HFF-Myc (cell line): ENCODE results near the gene BLM.

Experiments
- DNase-seq: peaks from one replicate; pipeline ENCODE4 v3.0.0-alpha.2; 2011; ENCODE audit warnings: low read depth; ENCODE audit errors: extremely low read depth
- H3K4me3 ChIP-seq: replicated peaks from 2 replicates; pipeline ENCODE4 v1.5.1; 2011; ENCODE audit warnings: low read depth, mild to moderate bottlenecking, control low read depth, low read length
- TF ChIP-seq, protein P1 (sequence below): IDR thresholded peaks from 2 replicates; pipeline ENCODE4 v1.5.1; 2012; ENCODE audit warnings: mild to moderate bottlenecking, low read depth, low read length, control low read depth; ENCODE audit errors: missing control alignments

BLM gene

DNA sequence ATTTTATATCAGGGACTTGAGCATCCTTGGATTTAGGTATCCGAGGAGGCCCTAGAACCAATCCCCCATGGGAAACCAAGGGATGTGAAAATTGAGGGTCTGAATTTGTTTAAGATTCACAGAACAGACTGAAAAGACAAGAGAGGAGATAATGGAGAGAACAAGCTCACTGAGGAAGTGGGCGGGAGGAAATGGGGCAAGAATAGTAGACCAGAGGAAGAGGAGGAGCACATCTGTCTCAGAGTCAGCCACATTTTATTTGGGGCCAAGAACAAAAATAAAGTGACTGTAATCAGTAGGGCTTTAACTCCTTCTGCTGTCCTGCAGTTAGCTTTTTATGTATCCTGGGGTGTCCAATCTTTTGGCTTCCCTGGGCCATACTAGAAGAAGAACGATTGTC is 63.8 kb downstream of the BLM start:
- TF ChIP-seq, protein P1, sequence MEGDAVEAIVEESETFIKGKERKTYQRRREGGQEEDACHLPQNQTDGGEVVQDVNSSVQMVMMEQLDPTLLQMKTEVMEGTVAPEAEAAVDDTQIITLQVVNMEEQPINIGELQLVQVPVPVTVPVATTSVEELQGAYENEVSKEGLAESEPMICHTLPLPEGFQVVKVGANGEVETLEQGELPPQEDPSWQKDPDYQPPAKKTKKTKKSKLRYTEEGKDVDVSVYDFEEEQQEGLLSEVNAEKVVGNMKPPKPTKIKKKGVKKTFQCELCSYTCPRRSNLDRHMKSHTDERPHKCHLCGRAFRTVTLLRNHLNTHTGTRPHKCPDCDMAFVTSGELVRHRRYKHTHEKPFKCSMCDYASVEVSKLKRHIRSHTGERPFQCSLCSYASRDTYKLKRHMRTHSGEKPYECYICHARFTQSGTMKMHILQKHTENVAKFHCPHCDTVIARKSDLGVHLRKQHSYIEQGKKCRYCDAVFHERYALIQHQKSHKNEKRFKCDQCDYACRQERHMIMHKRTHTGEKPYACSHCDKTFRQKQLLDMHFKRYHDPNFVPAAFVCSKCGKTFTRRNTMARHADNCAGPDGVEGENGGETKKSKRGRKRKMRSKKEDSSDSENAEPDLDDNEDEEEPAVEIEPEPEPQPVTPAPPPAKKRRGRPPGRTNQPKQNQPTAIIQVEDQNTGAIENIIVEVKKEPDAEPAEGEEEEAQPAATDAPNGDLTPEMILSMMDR, result no peak
- DNase-seq, result no peak
- H3K4me3 ChIP-seq, result no peak overlapping the region

GRCh38 chr15:90782442-90782841 is 65.3 kb downstream of the BLM start:
- no peak for DNase-seq
- H3K4me3 ChIP-seq, result no peak overlapping the region
- TF ChIP-seq, protein P1, result no peak

GRCh38 chr15:90787881-90788280 is 70.7 kb downstream of the BLM start:
- TF ChIP-seq, protein P1, result no peak
- H3K4me3 ChIP-seq, result no peak overlapping the region
- DNase-seq, result no peak

GRCh38 chr15:90789462-90789861 is 72.3 kb downstream of the BLM start:
- TF ChIP-seq, protein P1, result no peak
- H3K4me3 ChIP-seq, result no peak overlapping the region
- no peak for DNase-seq

- TF ChIP-seq, protein P1, result no peak
- no peak for DNase-seq
- no peak overlapping the region for H3K4me3 ChIP-seq
Measured at GRCh38 chr15:90790057-90790456, 72.9 kb downstream of the BLM start.

GRCh38 chr15:90790561-90790960 is 73.4 kb downstream of the BLM start:
- TF ChIP-seq, protein P1, result no peak
- H3K4me3 ChIP-seq, result no peak overlapping the region
- DNase-seq, result no peak

- no peak overlapping the region for H3K4me3 ChIP-seq
- DNase-seq, result no peak
- TF ChIP-seq, protein P1, result no peak
Measured at GRCh38 chr15:90794538-90794937, 77.4 kb downstream of the BLM start.
